NCI-H446 (cell line): ENCODE data around the gene CAMK1D.
"Not testable (repeated sequence)": the region's sequence is repeated elsewhere in the genome, so short reads cannot be mapped to it uniquely, and the experiment has no call there.

ENCODE experiments used
- DNase-seq, 2 experiments: peaks; one replicate each; lab custom pipeline; 2025; lab: John Stamatoyannopoulos, UW

The CAMK1D gene

DNA sequence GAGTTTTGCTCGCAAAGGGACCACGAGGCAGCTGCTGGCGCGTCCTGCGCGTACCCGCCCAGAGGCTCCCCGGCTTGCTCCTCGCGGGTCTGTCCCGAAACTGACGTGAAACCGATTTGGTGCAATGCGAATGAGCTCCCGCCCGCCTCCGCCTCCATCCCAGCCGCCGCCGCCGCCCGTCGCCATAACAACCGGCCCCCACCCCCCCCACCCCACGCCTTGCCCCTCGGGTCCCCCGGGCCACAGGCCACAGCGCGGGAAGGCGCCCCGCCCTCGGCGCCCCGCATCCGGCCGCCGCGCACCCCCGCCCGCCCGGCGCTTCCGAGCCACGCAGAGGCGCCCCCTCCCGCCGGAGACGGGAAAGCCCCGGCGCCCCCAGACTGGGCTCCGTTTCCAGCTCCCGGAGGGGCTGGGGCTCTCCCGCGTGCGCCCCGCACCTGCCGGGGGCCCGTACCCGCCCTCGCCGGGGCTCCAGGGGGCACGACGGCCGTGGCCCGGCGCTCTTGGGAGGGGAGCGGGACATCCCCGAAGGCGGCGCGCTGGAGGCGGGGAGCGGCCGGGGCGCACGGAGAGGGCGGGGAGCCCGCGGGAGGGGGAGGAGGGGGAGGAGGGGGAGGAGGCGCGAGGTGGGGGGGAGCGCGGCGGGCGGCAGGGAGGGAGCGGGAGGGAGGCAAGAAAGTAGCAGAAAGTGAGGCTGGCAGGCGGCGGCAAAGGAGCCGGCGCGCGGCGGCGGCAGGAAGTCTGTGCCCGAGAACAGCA lies at the start of gene CAMK1D:
Gene CAMK1D (plus strand): TSS at position 678 of the 759 bp plus-strand sequence.
- peak in 1 of 2 experiments; percentile 57 for DNase-seq

DNA sequence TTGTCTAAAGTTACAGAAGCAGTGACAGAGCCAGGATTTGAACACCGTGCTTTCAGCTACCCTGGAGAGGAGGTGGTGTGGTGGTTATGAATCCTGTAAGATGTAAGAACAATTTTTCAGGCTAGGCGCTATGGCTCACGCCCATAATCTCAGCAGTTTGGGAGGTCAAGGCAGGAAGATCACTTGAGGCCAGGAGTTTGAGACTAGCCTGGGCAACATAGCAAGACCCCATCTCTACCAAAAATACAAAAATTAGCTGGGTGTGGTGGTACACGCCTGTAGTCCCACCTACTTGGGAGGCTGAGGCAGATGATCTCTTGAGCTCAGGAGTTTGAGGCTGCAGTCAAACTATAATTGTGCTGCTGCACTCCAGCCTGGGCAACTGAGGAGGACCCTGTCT lies 48.3 kb upstream of the CAMK1D start:
- DNase-seq, result not testable (repeated sequence)

DNA sequence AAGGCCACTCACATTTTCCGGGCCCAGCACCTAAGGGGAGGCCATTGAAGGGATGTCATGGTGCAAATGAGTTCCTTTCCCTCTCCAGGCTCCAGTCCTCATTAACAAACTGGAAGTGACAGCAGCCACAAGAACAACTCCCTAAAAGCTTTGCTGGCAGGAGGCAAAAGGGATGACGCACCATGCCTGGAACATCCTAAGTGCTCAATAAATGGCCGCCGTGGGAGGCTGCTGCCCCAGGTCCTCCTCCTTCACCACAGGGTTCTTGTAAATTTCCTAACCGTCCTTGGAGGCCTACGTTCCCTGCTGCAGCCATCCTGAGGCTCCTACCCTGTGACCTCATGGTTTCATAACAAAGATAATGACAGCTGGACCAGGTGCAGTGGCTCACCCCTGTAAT lies 41.3 kb upstream of the CAMK1D start:
- no peak for DNase-seq

DNA sequence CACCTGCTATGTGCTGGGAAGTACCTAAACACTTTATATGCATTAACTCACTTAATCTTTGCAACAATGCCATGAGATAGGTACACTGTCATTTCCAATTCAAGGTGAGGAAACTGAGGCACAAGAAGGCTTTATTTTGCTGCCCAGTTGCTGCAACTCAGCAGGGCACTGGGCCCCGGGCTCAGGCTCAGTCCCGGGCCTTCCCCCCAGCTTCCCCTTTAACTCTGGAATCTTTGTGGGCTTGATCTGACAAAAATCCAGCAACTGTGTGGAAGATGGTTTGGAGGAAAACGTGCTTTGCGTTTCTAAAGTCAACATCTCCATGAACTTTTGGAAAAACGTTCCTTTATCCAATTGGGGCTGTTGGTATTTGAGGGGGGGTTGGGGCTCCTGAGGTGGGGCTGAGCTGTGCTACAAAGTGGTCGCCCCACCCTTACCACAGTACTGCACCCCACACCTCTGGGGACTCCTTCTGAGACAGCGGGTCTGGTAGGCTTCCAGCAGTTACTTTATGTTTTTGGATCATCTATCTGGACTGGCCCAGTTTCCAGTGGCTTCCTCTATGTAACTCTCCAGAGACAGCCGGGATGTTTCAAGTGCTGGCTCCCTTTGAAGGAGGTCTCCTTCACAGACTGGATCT lies 40.5 kb upstream of the CAMK1D start:
- DNase-seq, result no peak

DNA sequence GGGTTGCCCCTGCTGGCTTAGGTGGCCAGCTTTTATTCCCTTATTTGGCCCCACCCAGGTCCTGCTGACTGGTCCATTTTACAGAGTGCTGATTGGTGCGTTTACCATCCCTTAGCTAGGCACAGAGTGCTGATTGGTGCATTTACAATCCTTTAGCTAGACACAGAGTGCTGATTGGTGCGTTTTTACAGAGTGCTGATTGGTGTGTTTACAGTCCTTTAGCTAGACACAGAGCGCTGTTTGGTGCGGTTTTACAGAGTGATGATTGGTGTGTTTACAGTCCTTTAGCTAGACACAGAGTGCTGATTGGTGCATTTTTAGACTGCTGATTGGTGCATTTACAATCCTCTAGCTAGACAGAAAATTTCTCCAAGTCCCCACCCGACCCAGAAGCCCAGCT lies 39.6 kb upstream of the CAMK1D start:
- DNase-seq, result not testable (repeated sequence)

DNA sequence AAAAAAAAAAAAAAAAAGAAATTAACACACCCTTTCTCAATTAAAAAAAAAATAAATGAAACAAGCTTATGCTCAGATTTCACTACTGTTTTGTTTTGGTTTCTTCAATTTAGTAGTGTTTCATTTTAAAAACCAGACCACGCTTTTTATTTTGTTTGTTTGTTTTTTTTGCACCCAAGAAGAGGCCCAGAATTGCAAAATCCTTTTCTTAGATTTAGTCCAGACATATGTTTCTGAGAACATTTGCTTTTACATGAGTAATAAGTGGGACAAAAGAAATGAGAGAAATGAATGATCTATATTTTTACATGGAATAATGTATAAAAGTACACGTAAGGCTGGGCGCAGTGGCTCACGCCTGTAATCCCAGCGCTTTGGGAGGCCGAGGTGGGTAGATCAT lies 34.5 kb upstream of the CAMK1D start:
- no peak for DNase-seq

DNA sequence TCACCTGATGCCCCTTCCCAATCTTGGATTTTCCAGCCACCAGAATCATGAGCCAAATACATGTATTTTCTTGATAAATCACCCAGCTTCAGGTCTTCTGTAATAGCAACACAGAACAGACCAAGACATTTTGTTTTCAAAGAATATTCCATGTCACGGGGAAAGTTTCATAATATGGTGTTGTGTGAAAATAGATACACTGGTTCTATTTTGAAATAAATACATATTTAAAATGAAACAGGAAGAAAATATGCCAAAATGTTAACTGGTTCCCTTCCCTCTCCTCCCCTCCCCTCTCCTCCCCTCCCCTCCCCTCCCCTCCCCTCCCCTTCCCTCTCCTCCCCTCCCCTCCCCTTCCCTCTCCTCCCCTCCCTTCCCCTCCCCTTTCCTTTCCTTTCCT lies 30.3 kb upstream of the CAMK1D start:
- no peak for DNase-seq

DNA sequence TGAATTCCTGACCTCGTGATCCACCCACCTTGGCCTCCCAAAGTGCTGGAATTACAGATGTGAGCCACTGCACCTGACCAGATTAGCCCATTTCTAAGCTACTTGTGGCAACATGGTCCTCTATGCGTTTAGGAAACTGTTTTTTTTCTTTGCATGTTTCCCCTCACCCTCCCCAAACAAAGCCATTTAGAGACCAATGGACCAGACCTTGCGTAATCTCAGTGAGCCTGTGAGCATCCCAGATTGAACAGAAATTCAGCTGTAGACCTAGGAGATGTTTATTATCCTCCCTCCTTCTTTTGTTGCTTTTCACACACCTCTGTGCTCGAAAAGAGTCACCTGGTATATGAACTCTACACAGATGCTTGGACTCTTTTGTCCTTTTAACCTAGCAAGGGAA lies 28.5 kb upstream of the CAMK1D start:
- no peak for DNase-seq

DNA sequence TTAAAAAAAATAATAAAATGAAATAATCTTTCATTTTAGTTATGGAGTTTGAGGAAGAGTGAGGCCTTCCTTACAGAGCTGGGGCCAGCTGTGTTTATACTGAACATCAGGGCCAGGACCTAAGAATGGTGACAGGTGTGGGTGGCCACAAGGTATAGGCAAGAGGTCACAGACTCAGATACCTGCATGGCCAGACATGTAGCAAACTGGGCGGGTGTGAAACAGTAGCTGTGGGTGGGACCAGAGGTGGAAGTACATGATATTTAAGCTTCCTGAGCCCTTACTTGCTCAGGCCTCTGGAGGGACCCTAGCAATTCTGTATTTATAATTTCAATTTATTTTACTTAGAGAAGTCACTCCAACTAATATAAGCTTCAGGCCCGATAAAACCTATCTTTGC lies 27.7 kb upstream of the CAMK1D start:
- DNase-seq, result no peak

DNA sequence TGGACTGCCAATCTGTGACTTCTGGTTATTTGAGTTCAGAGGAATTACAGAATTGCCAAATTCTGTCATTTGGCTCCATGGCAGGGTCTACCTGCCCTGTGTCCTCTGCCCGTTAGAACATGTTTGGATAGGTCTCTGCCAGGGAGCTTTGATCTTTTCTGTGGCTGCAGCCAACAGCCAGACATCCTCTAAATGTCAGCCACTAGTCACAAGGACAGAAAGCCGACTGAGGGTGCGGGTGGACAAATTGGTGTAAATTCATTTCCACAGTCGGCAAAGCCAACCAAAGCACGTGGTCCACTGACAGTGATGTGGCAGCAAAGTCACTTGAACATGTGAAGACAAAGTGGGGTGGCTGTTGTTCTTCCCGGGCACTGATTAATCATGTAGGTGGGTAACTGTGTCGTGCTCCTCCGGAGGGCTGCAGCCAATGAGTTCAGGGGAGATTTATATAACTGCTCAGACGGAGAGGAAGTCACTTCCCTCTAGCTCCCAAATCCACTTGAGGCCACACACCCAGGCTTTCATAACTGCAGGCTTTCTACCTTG lies 26.7 kb upstream of the CAMK1D start:
- no peak for DNase-seq

DNA sequence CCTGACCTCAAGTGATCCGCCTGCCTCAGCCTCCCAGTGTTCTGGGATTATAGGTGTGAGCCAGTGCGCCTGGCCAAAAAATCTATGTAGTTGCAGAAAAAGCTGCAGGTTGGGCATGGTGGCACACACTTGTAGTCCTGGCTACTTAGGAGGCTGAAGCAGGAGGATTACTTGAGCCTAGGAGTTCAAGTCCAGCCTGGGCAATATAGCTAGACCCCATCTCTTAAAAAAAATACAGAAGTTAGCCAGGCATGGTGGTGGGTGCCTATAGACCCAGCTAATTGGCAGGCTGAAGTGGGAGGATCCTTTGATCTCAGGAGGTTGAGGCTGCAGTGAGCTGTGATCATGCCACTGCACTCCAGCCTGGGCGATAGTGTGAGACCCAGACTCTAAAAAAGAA lies 24.8 kb upstream of the CAMK1D start:
- DNase-seq, result no peak

DNA sequence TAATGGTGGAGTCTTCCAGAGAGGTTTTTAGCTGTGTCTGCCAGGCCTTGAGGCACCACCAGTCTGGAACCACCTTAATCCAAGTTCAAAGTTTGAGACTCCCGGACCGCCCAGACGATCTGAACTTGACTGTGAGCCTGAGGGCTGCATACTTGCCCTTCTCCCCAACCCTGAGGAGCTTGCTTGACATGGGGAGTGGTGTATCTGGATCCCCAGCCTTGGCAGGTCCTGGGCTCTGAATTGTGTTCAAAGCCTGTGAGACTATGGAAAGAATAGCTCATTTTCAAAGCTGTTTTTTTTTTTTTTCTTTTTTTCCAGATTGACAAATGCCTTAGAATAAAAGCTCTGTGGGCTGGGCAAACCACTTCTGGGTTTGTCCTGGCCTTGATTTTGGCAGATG lies 22.3 kb upstream of the CAMK1D start:
- DNase-seq, result no peak

DNA sequence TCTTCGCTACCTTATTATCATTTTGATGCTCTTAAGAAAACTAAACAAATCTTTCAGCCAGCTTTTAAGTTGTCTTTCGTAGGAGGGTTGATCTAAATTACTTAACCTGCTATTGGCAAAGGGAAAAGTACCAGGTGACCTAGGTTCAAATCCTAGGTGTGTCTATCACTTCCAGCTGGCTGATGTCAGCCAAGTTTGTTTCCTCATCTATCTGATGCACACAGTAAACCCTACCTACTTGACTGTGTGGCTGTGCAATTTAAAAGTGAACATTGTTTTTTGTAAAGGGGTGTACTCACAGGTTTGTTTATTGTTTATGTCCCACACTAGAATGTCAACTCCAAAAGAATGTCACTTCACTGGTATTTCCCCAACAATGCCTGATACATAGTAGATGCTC lies 21.9 kb upstream of the CAMK1D start:
- DNase-seq, result no peak

DNA sequence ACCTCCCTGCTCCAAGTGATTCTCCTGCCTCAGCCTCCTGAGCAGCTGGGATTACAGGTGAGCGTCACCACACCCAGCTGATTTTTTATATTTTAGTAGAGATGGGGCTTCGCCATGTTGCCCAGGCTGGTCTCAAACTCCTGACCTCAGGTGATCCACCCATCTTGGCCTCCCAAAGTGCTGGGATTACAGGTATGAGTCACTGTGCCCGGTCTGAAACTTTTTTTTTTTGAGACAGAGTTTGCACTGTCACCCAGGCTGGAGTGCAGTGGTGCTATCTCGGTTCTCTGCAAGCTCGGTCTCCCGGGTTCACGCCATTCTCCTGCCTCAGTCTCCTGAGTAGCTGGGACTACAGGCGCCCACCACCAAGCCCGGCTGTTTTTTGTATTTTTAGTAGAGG lies 21.0 kb upstream of the CAMK1D start:
- not testable (repeated sequence) for DNase-seq

DNA sequence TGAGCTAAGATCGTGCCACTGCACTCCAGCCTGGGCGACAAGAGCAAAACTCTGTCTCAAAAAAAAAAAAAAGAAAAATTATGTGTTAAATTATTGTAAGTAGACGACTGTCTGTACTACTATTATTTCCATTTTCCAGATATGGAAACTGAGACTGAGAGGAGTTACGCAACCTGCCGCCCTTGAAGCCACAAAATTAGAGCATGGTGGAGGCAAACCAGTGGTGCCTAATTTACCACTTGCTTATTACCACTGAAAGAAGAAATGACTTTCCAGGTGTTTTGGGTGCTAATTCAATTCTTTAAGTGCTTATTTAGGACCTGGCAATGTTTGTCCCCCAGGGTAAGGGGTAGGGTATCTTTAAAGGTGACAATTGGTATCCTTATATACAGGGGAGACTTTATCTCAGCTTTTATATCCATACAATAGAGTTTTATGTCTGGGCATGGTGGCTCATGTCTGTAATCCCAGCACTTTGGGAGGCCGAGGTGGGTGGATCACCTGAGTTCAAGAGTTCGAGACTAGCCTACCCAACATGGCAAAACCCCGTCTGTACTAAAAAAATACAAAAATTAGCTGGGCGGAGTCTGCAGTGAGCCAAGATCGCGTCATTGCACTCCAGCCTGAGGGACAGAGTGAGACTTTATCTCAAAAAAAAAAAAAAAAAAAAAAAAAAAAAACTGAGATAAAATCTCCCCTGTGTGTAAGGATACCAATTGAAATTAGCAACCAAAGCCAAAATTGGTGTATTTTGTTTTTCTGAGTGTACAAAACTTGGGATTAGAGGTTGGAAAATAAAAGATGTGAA lies 16.6 kb upstream of the CAMK1D start:
- DNase-seq, result no peak

DNA sequence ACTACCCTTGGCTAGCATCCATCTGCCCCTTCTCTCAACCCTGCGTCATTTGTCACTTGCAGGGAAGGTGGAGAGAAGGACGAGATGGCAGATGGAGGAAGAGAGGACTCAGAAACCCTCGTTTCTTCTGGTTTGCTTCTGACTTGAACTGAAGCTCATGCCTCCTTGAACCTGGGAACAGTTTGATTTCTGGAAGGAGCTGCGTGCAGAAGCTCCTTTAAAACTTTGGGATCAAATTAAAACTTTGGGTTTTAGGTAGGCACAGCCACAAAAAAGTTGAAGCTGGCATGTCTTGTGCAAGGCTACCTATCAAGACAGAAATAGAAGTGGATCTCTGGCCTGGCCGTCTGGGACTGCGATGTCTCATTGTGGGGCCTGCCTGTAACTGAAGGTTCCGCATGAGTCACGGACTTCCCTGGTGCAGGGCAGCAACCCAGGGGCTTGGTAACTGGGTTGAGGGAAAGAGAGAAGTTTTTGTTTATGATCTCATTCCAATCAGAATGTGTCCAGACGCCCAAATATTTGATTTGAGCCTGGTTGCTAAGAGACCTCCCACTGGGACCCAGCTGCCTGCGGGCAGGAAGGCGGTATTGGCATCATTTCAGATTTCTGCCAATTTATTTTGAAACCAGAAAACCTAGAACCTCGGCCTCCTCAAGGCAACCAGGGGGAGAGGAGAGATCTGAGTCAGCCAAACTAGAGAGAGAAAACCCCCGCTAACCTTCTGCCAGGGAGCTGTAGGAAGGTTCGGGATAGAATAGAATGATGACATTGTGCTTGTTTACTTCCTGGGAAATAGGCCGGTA lies 15.8 kb upstream of the CAMK1D start:
- DNase-seq, result peak; percentile 91 to 92

DNA sequence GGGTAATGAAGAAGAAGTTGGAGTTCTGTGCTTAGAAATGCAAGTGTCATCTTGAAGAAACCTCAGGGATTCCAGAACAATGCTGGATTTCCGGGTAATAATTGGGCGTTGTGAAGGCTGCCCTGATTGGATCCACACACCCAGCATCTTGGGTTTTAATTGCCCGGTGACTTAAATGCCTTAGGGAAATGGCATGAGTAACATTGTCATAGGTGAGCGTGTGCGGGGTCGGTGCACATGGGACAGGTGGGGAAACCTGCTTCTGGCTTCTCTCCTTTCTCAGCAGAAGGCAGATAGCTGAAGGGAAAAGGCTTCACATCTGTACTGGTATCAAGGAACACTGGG lies 15.2 kb upstream of the CAMK1D start:
- DNase-seq, result no peak

DNA sequence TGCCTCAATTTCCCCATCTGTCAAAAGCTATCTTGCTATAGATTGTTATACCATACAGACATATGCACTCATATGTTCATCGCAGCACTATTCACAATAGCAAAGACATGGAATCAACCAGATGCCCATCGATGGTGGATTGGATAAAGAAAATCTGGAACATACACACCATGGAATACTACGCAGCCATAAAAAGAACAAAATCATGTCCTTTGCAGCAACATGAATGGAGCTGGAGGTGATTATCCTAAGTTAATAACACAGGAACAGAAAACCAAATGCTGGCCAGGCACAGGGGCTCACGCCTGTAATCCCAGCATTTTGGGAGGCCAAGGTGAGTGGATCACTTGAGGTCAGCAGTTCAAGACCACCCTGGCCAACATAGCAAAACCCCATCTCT lies 14.2 kb upstream of the CAMK1D start:
- not testable (repeated sequence) for DNase-seq

DNA sequence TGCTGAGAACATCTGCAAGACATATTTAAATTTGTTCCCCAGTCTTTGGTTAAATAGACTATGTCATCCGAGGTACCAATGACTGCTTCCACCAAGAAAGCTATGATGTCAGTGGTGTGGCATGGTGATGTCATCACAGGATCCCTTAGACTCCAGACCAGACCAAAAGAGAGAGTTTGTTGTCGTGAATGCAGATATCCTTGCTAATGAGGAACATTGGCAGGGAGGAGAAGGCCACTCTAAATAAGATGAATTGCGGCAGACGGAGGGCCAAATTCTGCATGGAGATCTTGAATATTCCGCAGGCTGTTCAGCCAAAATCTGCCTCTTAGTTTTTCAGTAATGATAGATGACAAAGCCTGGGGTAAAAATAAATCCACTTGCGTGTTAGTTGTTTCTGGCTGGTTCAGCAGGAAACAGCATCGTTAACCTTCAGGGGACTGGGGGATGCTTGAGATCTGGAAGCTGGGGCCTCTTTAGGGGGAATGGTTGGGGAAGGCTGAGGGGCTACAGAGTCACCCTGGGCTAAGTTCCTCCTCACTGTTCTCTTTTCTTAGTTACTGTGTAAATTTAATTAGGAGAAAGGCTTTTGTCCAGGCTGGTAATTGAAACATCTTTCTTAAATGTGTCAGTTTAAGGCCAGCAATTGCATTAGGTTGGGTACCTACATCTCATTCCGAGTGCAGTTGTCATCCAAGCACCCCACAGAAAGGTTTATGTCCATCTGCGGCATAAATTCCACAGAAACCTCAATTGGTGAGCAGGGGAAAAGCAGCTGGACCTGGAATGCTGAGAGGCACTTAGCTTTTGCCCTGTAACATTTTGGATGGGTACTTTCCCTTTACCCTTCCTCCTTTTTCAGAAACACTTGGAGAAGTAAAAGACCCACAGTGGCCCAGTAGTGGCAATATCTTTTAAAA lies 11.6 kb upstream of the CAMK1D start:
- no peak for DNase-seq

DNA sequence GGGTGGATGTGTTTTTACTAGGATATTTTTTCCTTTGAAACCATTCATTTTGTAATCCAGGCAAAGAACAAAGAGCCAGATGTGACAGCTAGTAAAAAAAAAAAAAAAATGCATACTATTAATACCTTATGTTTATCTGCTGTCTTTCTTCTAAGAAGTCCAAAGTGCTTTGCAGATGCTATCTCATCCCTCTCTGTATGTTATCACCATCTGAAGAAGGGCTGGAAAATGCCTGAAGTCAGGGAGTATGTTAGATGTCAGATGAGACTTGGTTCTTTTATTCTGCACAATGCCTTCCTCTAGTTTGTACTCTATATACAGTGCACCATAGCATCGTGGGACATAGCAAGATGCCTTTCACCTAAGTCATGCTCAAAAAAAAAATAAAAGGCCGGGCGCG lies 10.4 kb upstream of the CAMK1D start:
- no peak for DNase-seq

DNA sequence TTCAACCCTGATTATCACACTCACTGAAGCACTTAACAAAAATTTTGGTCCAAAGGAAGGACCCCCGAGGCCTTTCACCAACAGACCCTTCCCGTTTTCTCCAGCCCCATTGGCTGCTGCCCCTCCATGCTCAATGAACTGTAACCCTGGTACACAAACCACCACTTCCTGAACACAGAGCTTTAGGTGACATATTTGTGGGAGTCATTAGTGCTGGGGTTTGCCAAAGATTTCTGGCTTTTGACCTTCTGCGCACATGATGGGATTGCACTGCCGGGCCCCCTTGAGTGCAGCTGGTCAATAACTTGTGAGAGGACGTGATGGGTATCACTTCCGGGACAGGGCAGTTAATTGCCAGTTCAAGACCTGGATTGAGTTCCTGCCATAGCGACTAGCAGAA lies 9.0 kb upstream of the CAMK1D start:
- no peak for DNase-seq
